ENCODE measurements around the gene PEAK1. TPM values are rescaled to one million over a fixed set of nuclear protein-coding genes. Genes with fewer than 3 reads are reported as not detected.

The PEAK1 gene
- total RNA-seq, 1 experiment from 2014 or later: 21.2 TPM

- Mint-ChIP-seq H3K27ac (no peak overlapping the region), H3K36me3 (ENCODE audit: insufficient read depth in 1 of 3, low read depth in 3 of 3) (peaks cover 6 to 12% (median 11%) of the 10 kb centered on the region in 3 experiments; a peak in 6 of 7 replicates), H3K27me3 (ENCODE audit: low read depth) (no peaks in the 10 kb centered on the region), H3K4me1 (peaks cover 8 to 20% of the 10 kb centered on the region in 2 experiments), H3K9me3 (peaks cover 8 to 9% of the 10 kb centered on the region in 2 experiments), H3K4me3 (no peak overlapping the region)
- no peak overlapping the region for H2BK20ac ChIP-seq (ENCODE audit: low read depth, low read length, poor library complexity, severe bottlenecking)
- no peak overlapping the region for H2BK5ac ChIP-seq (ENCODE audit: insufficient read length, low read length)
- TF ChIP-seq CTCF (conservative IDR thresholded peaks at IDR 0.05): no peak
- no peak for DNase-seq
- H3K4me1 ChIP-seq (ENCODE audit: insufficient read depth, low read length): peaks cover 2% of the 10 kb centered on the region; the same call in 1 of the 2 replicates
- H3K9ac ChIP-seq (ENCODE audit: extremely low read depth, insufficient read length, low read length): no peak overlapping the region
- no peaks in the 10 kb centered on the region for H3K9me3 ChIP-seq (ENCODE audit: control insufficient read depth, low read depth, low read length)
- H2BK15ac ChIP-seq (ENCODE audit: low read depth, low read length): no peak overlapping the region
- no peak overlapping the region for H4K5ac ChIP-seq (ENCODE audit: insufficient read length, low read depth, low read length)
- no peak overlapping the region for H3K56ac ChIP-seq (ENCODE audit: insufficient read length, low read depth, low read length)
- no peak overlapping the region for H3K4ac ChIP-seq (ENCODE audit: low read depth, low read length)
- H4K20me1 ChIP-seq (ENCODE audit: control insufficient read depth, insufficient read depth, insufficient read length): no peaks in the 10 kb centered on the region
- no peak overlapping the region for H2AFZ ChIP-seq (ENCODE audit: low read length)
- no peak overlapping the region for H4K8ac ChIP-seq (replicated peaks; ENCODE audit: insufficient read length, low read depth, low read length)
- H3K18ac ChIP-seq (ENCODE audit: insufficient read length, low read depth, low read length): no peak overlapping the region
- peaks cover 2% of the 10 kb centered on the region; the same call in 1 of the 2 replicates for H3K79me2 ChIP-seq (ENCODE audit: insufficient read depth, low read length)
- no peak overlapping the region for H4K91ac ChIP-seq (ENCODE audit: insufficient read length, low read depth, low read length)
- H2BK12ac ChIP-seq (ENCODE audit: insufficient read length, low read depth, low read length): no peak overlapping the region
- no CpG with 5 or more reads among the region's 3 CpGs for WGBS (ENCODE audit: extremely low coverage, insufficient read length, low lambda C conversion rate)
- no peak overlapping the region for H2BK120ac ChIP-seq (ENCODE audit: low read depth, low read length, poor library complexity, severe bottlenecking)
- H3K23ac ChIP-seq (ENCODE audit: insufficient read length, low read depth, low read length): no peak overlapping the region
- H2AK5ac ChIP-seq (ENCODE audit: insufficient read length, low read length): no peak overlapping the region
- H3K79me1 ChIP-seq (ENCODE audit: insufficient read depth, low read depth, low read length, poor library complexity, severe bottlenecking): peaks cover 3% of the 10 kb centered on the region
- no peaks in the 10 kb centered on the region for H3K23me2 ChIP-seq (ENCODE audit: insufficient read length, low read depth, low read length, poor library complexity, severe bottlenecking)
- no peak overlapping the region for H3T11ph ChIP-seq (ENCODE audit: low read length)
- H3K14ac ChIP-seq (ENCODE audit: insufficient read depth, low read length): no peak overlapping the region
- H3K27ac ChIP-seq (ENCODE audit: insufficient read length, low read depth, low read length): no peak overlapping the region
- no peak overlapping the region for H3K4me2 ChIP-seq (ENCODE audit: insufficient read depth, insufficient read length, low read length)
- no peaks in the 10 kb centered on the region for H3K27me3 ChIP-seq (ENCODE audit: insufficient read depth, low read length)
These were observed 8.3 kb downstream of the PEAK1 start for GRCh38 chr15:77411619-77411976.

All from H9 (cell line).